Measurements from ENCODE around the gene ANK3.

Gene ANK3

GRCh38 chr10:60367024-60367423, 22.7 kb downstream of the ANK3 start:
- ChIA-PET POLR2A (no interaction called here), CTCF (no interaction called here)
- Histone ChIP-seq H3K4me1 (ENCODE audit: control insufficient read depth, insufficient read depth, low read length) (no peaks in the 10 kb centered on the region), H3K4me3 (ENCODE audit: low read depth, low read length) (no peak overlapping the region), H3K9me3 (ENCODE audit: control insufficient read depth, insufficient read depth, low read depth, low read length) (no peaks in the 10 kb centered on the region), H3K27ac (ENCODE audit: extremely low read depth, low read depth, low read length) (no peak overlapping the region), H3K36me3 (ENCODE audit: control insufficient read depth in 2 of 2, insufficient read depth in 1 of 2, low read length in 2 of 2) (no peaks in the 10 kb centered on the region)
- TF ChIP-seq TCF7L2 (IDR thresholded peaks at IDR 0.05; ENCODE audit: borderline replicate concordance, low read depth, low read length) (no peak), ZNF654 (tag by site-specific recombination; IDR thresholded peaks at IDR 0.05; ENCODE audit: low read depth) (no peak), ZNF280C (tag by site-specific recombination; IDR thresholded peaks at IDR 0.05) (no peak), ZIC2 (tag by site-specific recombination; IDR thresholded peaks at IDR 0.05) (no peak), ZNF132 (tag by site-specific recombination; IDR thresholded peaks at IDR 0.05; ENCODE audit: borderline replicate concordance) (no peak), ZNF404 (tag by site-specific recombination; IDR thresholded peaks at IDR 0.05) (no peak)

GRCh38 chr10:60363187-60363586, 26.5 kb downstream of the ANK3 start:
- ChIA-PET POLR2A (no interaction called here), CTCF (no interaction called here)
- Histone ChIP-seq H3K4me1 (ENCODE audit: control insufficient read depth, insufficient read depth, low read length) (no peaks in the 10 kb centered on the region), H3K36me3 (ENCODE audit: control insufficient read depth in 2 of 2, insufficient read depth in 1 of 2, low read length in 2 of 2) (no peaks in the 10 kb centered on the region), H3K27ac (ENCODE audit: extremely low read depth, low read depth, low read length) (no peak overlapping the region), H3K4me3 (ENCODE audit: low read depth, low read length) (no peak overlapping the region), H3K9me3 (ENCODE audit: control insufficient read depth, insufficient read depth, low read depth, low read length) (no peaks in the 10 kb centered on the region)
- TF ChIP-seq ZFHX2 (tag by site-specific recombination; conservative IDR thresholded peaks at IDR 0.05) (no peak), ZNF626 (tag by site-specific recombination; IDR thresholded peaks at IDR 0.05) (no peak), ZBTB10 (tag by site-specific recombination; IDR thresholded peaks at IDR 0.05) (no peak), ZFP69B (tag by site-specific recombination; IDR thresholded peaks at IDR 0.05) (no peak), ZNF404 (tag by site-specific recombination; IDR thresholded peaks at IDR 0.05) (no peak)

- no peaks in the 10 kb centered on the region for H3K9me3 ChIP-seq (ENCODE audit: control insufficient read depth, insufficient read depth, low read depth, low read length)
- ChIA-PET CTCF (no interaction called here), POLR2A (no interaction called here)
- TF ChIP-seq ZNF155 (tag by site-specific recombination; IDR thresholded peaks at IDR 0.05) (no peak), ZNF510 (tag by site-specific recombination; IDR thresholded peaks at IDR 0.05; ENCODE audit: insufficient replicate concordance) (no peak), ZNF311 (tag by site-specific recombination; IDR thresholded peaks at IDR 0.05; ENCODE audit: borderline replicate concordance) (no peak), ZNF221 (tag by site-specific recombination; IDR thresholded peaks at IDR 0.05; ENCODE audit: borderline replicate concordance) (no peak), ZNF112 (tag by site-specific recombination; IDR thresholded peaks at IDR 0.05) (no peak)
- no peak overlapping the region for H3K4me3 ChIP-seq (ENCODE audit: low read depth, low read length)
- H3K36me3 ChIP-seq (ENCODE audit: control insufficient read depth in 2 of 2, insufficient read depth in 1 of 2, low read length in 2 of 2): no peaks in the 10 kb centered on the region
- no peak overlapping the region for H3K27ac ChIP-seq (ENCODE audit: extremely low read depth, low read depth, low read length)
- H3K4me1 ChIP-seq (ENCODE audit: control insufficient read depth, insufficient read depth, low read length): no peaks in the 10 kb centered on the region
These were observed 27.2 kb downstream of the ANK3 start for GRCh38 chr10:60362461-60362860.

- no peaks in the 10 kb centered on the region for H3K9me3 ChIP-seq (ENCODE audit: control insufficient read depth, insufficient read depth, low read depth, low read length)
- POLR2A ChIA-PET: no interaction called here
- H3K4me3 ChIP-seq (ENCODE audit: low read depth, low read length): no peak overlapping the region
- CTCF ChIA-PET: no interaction called here
- H3K36me3 ChIP-seq (ENCODE audit: control insufficient read depth in 2 of 2, insufficient read depth in 1 of 2, low read length in 2 of 2): no peaks in the 10 kb centered on the region
- TF ChIP-seq ZNF48 (tag by site-specific recombination; IDR thresholded peaks at IDR 0.05): no peak
- TF ChIP-seq ZNF266 (tag by site-specific recombination; IDR thresholded peaks at IDR 0.05; ENCODE audit: low read depth): no peak
- no peak for TF ChIP-seq SP2 (tag by site-specific recombination; IDR thresholded peaks at IDR 0.05)
- TF ChIP-seq ZNF561 (tag by site-specific recombination; IDR thresholded peaks at IDR 0.05; ENCODE audit: borderline replicate concordance): no peak
- TF ChIP-seq INSM2 (tag by site-specific recombination; IDR thresholded peaks at IDR 0.05): no peak
- no peaks in the 10 kb centered on the region for H3K4me1 ChIP-seq (ENCODE audit: control insufficient read depth, insufficient read depth, low read length)
- no peak overlapping the region for H3K27ac ChIP-seq (ENCODE audit: extremely low read depth, low read depth, low read length)
These were observed 30.6 kb downstream of the ANK3 start for GRCh38 chr10:60359066-60359465.
